GM23338 (cell line): Measurements from ENCODE around the gene CSTPP1.

ENCODE experiments used
- CREB1 ChIP-seq: fragments of 250-450 bp; sonication (Bioruptor Pico); IDR thresholded peaks from 2 replicates; pipeline ENCODE4 v1.5.0; 2020; ENCODE audit warnings: low read depth, mild to moderate bottlenecking, moderate library complexity
- EZH2phosphoT487 ChIP-seq: fragments of 200-600 bp; sonication (generic); IDR thresholded peaks from one replicate; pipeline ENCODE4 v1.8.1; 2018; ENCODE audit warnings: antibody characterized with exemption; ENCODE audit not compliant: unreplicated experiment
- JUNB ChIP-seq: IDR thresholded peaks from one replicate; pipeline ENCODE4 v1.6.1; 2016; ENCODE audit warnings: antibody characterized with exemption; ENCODE audit not compliant: unreplicated experiment
- POLR2AphosphoS5 ChIP-seq: IDR thresholded peaks from 2 replicates; pipeline ENCODE4 v1.6.1; 2016; ENCODE audit warnings: antibody characterized with exemption, low read depth
- TF ChIP-seq, protein P1 (sequence below), 2 experiments: fragments of 200-600 bp in 1 of 2; sonication (generic) in 1 of 2; conservative IDR thresholded peaks; 2 replicates each; pipeline versions ENCODE4 v1.5.1 to v1.6.1; 2016 to 2017; ENCODE audit warnings: antibody characterized with exemption in 2 of 2, low read depth in 2 of 2, mild to moderate bottlenecking in 2 of 2, moderate library complexity in 1 of 2

DNA sequence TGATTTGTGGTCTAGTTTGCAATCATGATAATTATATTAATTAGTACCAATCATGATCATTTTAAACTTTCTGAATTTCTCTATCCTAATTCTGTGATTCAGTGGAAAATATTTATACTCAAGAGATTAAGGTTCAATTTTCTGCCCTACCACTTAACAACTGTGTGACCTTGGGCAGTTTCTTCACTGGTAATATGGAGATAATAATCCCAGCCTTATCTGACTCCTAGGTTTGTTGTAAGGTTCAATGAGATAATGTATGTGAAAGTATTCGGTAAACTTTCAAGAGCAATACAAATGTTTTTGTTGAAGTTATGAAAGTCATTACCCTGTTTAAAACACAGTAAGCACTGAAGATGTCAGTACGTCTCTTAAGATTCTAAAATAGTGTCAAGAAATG, 36.3 kb downstream of the CSTPP1 start:
- no peak for TF ChIP-seq POLR2AphosphoS5
- TF ChIP-seq, protein P1, sequence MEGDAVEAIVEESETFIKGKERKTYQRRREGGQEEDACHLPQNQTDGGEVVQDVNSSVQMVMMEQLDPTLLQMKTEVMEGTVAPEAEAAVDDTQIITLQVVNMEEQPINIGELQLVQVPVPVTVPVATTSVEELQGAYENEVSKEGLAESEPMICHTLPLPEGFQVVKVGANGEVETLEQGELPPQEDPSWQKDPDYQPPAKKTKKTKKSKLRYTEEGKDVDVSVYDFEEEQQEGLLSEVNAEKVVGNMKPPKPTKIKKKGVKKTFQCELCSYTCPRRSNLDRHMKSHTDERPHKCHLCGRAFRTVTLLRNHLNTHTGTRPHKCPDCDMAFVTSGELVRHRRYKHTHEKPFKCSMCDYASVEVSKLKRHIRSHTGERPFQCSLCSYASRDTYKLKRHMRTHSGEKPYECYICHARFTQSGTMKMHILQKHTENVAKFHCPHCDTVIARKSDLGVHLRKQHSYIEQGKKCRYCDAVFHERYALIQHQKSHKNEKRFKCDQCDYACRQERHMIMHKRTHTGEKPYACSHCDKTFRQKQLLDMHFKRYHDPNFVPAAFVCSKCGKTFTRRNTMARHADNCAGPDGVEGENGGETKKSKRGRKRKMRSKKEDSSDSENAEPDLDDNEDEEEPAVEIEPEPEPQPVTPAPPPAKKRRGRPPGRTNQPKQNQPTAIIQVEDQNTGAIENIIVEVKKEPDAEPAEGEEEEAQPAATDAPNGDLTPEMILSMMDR (conservative IDR thresholded peaks at IDR 0.05; ENCODE audit: low read depth in 2 of 2) = no peak
- no peak for TF ChIP-seq EZH2phosphoT487
- TF ChIP-seq JUNB = no peak
- no peak for TF ChIP-seq CREB1 (CRISPR knock-in tag)
